ENCODE results near the gene CTBP2.

CTBP2 gene

GRCh38 chr10:125024497-125025234 lies 135.7 kb downstream of the CTBP2 start:
- DNase-seq (ENCODE audit: low spot score): no peak

DNA sequence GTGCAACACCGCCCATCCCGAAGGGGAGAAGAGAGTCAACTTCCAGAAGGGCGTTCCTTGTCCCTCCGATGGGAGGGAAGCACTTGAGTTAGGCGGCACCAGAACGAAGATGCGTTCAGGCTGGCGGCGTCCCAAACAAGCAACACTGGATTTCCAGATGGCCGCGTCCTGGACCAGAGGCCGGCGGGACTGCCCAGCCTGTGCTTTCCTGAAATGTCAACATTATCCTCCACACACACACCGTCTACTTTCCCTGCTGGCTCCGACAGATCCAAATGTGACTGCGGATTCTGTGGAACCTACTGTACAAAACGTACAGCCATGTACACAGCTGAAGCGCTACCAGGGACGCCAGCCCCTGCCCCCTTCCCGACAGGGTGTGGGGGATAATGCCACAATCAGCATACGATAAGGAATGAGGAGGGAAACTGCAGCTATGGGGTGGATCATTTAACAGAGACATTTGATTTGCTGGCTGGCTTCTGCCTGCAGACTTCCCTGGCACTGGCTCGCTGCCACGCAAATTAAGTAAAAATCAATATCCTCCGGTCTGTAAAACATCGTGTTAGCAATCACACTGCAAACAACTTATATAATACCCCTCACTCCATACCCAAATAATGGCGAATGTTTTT lies 136.4 kb downstream of the CTBP2 start:
- no peak for DNase-seq (ENCODE audit: low spot score)

DNA sequence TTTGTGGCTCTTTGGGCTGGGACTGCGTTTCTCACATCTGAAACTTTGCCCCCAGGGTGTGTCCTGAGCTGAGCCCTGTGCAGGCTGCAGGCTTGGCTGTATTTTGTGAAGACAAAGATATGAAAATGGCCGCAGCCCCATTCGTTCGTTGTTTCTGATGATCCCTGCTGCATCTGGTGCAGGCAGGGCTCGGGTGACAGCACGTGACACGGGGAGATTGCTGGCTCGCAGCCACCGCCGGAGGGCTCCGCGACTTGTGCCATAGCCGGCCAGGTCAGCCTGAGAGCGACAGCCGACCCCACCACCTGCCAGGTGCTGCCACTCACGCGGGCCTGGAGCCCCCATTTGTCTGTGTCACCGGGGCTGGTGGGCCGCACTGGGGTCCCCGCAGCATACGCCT lies 137.1 kb downstream of the CTBP2 start:
- DNase-seq (ENCODE audit: low spot score): no peak

- no peak for DNase-seq (ENCODE audit: low spot score)
These were observed 137.7 kb downstream of the CTBP2 start for GRCh38 chr10:125022671-125023070.

GRCh38 chr10:125021686-125022344 lies 138.5 kb downstream of the CTBP2 start:
- DNase-seq (ENCODE audit: low spot score): no peak

GRCh38 chr10:125020871-125021270 lies 139.5 kb downstream of the CTBP2 start:
- DNase-seq (ENCODE audit: low spot score): no peak

GRCh38 chr10:125020386-125020785 lies 140.0 kb downstream of the CTBP2 start:
- DNase-seq (ENCODE audit: low spot score): no peak

GRCh38 chr10:125018576-125019143 lies 141.7 kb downstream of the CTBP2 start:
- DNase-seq (ENCODE audit: low spot score): no peak

DNA sequence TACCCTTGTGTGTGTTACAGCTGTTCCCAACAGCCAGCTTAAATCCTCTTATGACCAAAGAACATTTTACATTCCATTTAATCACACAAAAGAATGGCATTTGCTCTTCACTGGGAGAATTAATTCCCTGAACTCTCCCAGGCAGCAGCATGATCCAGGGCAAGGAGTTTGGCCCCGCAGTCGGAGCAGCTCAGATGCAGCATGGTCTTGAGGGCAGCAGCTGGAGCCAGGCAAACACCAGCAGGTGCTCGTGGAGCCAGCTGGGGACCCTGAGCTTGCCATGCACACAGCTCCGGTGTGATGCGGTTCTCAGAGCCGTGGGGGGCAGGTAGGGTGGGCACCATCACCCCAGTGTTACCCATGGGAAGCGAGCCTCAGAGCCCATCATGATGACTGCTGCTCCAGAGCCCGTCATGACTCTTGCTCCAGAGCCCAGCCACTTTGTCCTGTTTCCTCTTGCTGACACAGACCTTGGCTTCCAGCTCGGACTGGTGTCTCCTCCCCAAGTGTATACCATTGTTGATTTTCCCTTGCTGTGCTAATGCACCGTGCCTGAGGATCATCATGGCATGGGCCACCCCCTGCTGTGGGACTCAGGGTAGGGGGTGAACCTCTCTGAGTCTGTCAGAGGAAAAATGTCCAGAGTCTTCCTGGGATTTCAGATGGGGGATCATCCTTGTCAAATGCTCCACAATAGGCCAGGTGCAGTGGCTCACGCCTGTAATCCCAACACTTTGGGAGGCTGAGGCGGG lies 142.6 kb downstream of the CTBP2 start:
- DNase-seq (ENCODE audit: low spot score): no peak

GRCh38 chr10:125016611-125017202 lies 143.7 kb downstream of the CTBP2 start:
- DNase-seq (ENCODE audit: low spot score): no peak

DNA sequence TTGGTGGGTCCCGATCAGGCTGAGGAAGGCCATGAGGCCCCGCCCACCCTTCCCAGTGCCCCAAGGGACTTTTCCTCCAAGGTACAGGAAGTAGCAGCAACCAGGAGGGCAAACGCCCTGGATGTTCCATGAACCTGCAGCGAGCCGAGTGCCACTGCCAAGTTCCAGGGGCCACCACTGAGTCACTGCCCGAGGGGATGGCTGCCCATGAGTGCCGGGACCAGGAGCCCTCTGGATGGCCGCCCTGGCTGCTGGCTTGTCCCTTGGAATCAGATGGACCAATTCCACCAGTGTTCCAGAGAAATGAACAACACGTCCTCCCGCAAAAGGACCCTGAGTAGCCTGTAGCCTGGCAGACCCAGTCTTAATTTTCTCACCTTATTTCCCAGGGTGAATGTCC lies 144.2 kb downstream of the CTBP2 start:
- DNase-seq (ENCODE audit: low spot score): no peak

DNA sequence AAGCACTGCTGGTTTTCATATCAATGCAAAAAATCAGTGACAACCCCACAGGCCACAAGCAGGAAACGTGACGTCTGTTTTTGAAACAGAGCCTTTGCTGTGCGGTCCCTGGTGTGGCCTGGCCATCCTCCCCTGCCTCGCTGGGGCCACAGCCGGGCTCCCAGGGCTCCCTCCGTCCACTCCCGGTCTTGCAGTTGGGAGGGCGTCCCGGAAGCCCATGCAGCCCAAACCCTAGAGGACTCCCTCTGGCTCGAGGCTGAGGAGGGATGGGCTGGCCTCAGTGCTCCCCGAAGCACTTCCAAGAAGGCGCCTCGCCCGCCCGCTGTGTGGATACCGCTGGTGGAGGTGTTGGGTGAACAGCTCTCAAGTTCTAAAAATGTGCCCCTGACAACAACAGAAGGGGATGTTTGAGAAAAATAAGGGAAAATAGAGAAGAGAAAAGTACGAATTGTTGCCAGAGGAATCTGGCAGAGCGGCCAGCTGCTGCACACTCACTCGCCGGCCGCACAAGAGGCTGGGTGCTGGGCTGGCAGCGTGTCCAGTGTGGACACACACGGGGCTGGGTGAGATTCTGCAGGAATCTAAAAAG lies 144.9 kb downstream of the CTBP2 start:
- DNase-seq (ENCODE audit: low spot score): no peak

- no peak for DNase-seq (ENCODE audit: low spot score)
These were observed 145.5 kb downstream of the CTBP2 start for GRCh38 chr10:125014836-125015355.

- DNase-seq (ENCODE audit: low spot score): no peak
These were observed 146.1 kb downstream of the CTBP2 start for GRCh38 chr10:125014086-125014830.

DNA sequence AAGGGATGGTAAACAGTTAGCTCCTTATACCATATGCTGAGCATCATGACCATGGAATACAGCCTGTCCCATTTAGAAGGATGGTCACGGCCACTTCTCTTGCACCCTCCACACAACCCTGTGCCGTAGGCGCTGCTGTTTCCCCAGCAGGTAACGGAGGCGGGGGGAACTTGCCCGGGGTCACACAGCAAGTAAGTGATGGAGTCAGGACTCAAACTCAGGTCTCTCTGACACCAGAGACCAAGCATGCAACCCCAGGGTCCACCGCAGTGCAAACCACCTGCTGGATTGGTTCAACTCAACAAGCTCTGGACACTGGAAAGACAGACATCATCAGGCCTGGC lies 146.9 kb downstream of the CTBP2 start:
- DNase-seq (ENCODE audit: low spot score): no peak

GRCh38 chr10:125012851-125013528 lies 147.4 kb downstream of the CTBP2 start:
- DNase-seq (ENCODE audit: low spot score): no peak

- DNase-seq (ENCODE audit: low spot score): no peak
These were observed 148.2 kb downstream of the CTBP2 start for GRCh38 chr10:125011926-125012705.

- DNase-seq (ENCODE audit: low spot score): no peak
These were observed 149.0 kb downstream of the CTBP2 start for GRCh38 chr10:125011171-125011925.

All from GM03348 (cell line).